C4-2B (cell line): ENCODE results near the gene PGGHG.

Experiments
- CTCF ChIP-seq: fragments of 450-650 bp; conservative IDR thresholded peaks from 2 replicates; pipeline ENCODE4 v1.5.1; 2017; ENCODE audit warnings: mild to moderate bottlenecking
- ZFX ChIP-seq: fragments of 450-650 bp; IDR thresholded peaks from 2 replicates; pipeline ENCODE4 v1.6.1; 2017

- TF ChIP-seq CTCF (no peak), ZFX (no peak)
These were observed 26.1 kb downstream of the PGGHG start for GRCh38 chr11:315051-315481.
